IPS-18c (cell line): Measurements from ENCODE around the gene SLCO4A1.
"Not testable (repeated sequence)": the region's sequence is repeated elsewhere in the genome, so short reads cannot be mapped to it uniquely, and the experiment has no call there.

Experiments
- H3K4me3 ChIP-seq: 2 replicates; pipeline ENCODE4 v1.7.0; 2013; ENCODE audit warnings: low read depth, mild to moderate bottlenecking, low read length, moderate library complexity; ENCODE audit not compliant: insufficient read depth
- H3K9me3 ChIP-seq: one replicate; pipeline ENCODE4 v1.6.1; 2013; ENCODE audit warnings: mild to moderate bottlenecking, low read length, moderate library complexity; ENCODE audit not compliant: control insufficient read depth, insufficient read depth

SLCO4A1 gene

GRCh38 chr20:62616728-62617621 lies 25.3 kb upstream of the SLCO4A1 start:
- H3K4me3 ChIP-seq, result no peak overlapping the region
- no peaks in the 10 kb centered on the region for H3K9me3 ChIP-seq

- Histone ChIP-seq H3K4me3 (no peak overlapping the region), H3K9me3 (no peaks in the 10 kb centered on the region)
Measured at GRCh38 chr20:62617711-62618483, 24.4 kb upstream of the SLCO4A1 start.

- Histone ChIP-seq H3K4me3 (no peak overlapping the region), H3K9me3 (no peaks in the 10 kb centered on the region)
Measured at GRCh38 chr20:62618611-62619529, 23.4 kb upstream of the SLCO4A1 start.

DNA sequence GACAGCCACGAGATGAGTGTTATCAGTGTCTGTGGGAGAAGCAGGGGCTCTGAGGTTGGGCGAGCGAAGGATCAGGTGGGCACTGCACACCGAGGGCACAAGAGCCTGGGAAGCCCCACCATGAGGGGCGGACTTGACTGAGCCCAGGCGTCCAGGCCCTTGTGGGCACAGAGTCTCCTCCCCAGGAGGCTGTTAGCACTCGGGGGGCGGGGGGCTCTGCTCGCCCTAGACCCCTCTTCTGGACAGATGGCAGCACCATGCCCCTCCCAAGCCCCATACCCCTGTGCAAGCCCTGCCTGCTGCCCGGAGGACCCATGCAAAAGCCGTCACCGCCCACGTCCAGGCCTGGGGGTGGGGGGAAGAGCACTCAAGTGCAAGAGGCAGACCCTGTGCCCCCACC lies 21.7 kb upstream of the SLCO4A1 start:
- Histone ChIP-seq H3K4me3 (no peak overlapping the region), H3K9me3 (no peaks in the 10 kb centered on the region)

DNA sequence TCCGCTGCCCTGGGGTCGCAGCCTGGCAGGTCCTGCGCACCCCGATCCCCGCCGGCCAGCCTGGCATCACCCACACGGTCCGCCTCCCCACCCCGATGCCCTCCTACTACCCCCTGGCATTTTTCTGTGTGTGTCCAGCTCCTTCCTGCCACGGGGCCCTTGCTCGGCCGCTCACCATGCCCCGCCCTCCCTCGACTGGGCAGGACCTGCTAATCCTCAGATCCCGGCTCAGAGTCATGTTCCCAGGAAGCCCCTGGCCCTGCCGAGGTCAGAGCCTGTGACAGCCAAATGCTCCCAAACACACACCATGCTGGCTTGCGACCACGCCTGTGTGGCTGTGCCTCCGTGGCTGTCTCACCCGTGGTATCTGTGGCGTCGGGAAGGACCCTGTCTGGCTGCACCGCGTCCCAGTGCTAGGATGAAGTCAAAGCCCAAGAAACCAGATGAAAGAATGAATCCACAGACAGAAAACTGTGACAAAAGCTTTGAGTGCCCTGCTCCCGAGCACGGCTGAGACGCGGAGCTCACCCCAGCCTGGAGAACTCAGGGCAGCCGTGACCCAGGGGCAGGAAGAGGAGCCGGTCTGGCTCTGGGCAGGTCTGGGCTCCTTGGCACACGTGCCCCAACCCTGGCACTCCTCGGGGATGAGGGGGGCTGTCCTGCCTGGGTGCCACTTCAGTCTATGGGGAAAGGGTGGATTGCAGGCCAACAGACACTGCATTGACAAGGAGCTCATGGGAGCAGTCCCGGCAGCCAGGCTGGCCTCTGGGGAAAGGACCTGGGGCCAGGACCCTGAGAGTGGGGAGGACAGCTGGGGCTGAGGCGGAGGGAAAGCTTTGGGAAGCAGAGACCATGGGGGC lies 20.8 kb upstream of the SLCO4A1 start:
- Histone ChIP-seq H3K4me3 (no peak overlapping the region), H3K9me3 (no peaks in the 10 kb centered on the region)

- H3K9me3 ChIP-seq, result no peaks in the 10 kb centered on the region
- H3K4me3 ChIP-seq, result no peak overlapping the region
Measured at GRCh38 chr20:62622178-62622876, 20.0 kb upstream of the SLCO4A1 start.

DNA sequence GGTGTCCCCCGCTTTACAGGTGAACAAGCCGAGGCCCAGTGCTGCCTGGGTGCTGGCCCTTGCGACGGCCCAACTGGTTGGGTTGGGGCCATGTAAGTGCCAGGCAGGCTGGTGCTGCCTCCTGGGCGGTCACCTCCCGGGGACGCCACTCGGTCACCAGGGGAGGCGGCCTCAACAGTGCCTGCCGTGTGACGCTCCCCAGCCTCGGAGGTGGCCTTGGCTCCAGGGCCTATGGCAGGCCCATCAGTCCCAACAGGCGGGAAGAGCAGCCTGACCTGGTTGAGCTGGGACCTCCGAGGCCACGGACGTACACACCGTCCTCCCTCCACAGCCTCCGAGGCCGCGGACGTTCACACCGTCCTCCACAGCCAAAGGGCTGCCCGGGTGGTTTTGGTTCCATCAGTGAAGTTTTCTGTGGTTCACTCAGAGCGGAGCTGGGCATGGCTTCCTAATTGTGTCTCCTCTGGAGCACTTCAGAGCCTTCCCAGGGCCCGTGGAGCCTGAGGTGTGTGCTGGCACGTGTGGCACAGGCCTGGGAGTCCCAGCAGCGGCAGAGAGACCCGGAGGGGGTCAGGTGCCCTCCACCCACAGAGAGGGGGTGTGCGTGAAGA lies 19.3 kb upstream of the SLCO4A1 start:
- Histone ChIP-seq H3K4me3 (no peak overlapping the region), H3K9me3 (no peaks in the 10 kb centered on the region)

DNA sequence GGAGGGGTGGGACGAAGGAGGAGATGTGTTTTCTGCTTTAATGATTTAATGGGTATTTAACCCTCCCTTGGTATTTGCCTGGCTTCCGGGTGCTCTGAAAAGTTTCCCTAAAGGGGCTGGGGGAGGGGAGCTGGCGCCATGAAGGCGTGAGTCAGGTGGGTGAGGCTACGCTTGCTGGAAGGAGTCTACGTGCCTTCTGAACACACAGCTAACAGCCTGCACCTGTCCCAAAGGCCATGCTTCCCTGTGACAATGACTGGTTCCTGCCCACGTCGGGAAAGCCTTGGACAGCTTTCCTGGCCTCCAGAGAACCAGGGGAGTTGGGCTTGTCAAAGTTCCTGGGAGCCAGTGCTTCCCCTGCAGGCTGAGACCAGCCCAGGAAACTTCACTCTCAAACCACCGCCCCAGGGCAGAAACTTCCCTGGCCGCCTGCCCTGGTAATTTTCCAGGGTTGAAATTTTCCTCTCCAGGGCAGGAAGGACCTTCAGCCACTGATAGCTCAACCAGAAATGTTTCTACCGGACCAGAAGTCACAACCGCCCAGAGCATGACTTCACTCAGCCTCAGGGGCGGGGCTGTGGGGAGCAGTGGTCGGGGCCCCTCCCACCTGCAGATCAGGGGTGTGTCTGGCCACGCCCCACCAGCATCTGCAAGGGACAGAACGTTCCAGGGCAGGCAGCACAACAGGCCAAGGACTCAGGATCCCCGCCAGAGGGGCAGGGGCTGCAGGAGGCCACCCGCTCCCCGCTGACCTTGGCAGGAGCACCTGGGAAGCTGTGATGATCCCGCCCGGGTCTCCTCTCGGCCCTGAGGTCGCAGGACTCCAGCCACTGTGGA lies 18.6 kb upstream of the SLCO4A1 start:
- Histone ChIP-seq H3K9me3 (no peaks in the 10 kb centered on the region), H3K4me3 (no peak overlapping the region)

- Histone ChIP-seq H3K9me3 (no peaks in the 10 kb centered on the region), H3K4me3 (no peak overlapping the region)
Measured at GRCh38 chr20:62624325-62624690, 18.0 kb upstream of the SLCO4A1 start.

- Histone ChIP-seq H3K4me3 (no peak overlapping the region), H3K9me3 (no peaks in the 10 kb centered on the region)
Measured at GRCh38 chr20:62624719-62625453, 17.4 kb upstream of the SLCO4A1 start.

GRCh38 chr20:62625516-62625915 lies 16.8 kb upstream of the SLCO4A1 start:
- Histone ChIP-seq H3K9me3 (no peaks in the 10 kb centered on the region), H3K4me3 (no peak overlapping the region)

- Histone ChIP-seq H3K4me3 (no peak overlapping the region), H3K9me3 (no peaks in the 10 kb centered on the region)
Measured at GRCh38 chr20:62625921-62626547, 16.3 kb upstream of the SLCO4A1 start.

DNA sequence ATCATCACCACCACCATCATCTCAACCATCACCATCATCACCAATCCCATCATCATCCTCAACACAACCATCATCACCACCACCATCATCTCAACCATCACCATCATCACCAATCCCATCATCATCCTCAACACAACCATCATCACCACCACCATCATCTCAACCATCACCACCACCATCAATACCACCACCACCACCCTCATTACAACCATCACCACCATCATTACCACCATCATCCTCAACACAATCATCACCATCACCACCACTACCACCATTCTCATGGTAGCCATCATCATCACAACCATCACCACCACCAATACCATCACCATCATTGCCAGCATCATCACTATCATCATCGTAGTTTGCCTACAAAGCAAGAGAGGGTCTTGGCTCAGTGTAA lies 14.9 kb upstream of the SLCO4A1 start:
- not testable (repeated sequence) for H3K4me3 ChIP-seq

More for the DNA sequence above, 14.9 kb upstream of the SLCO4A1 start:
- H3K9me3 ChIP-seq, result not testable (repeated sequence)
